SK-N-MC (cell line): ENCODE results near the gene CSTF1.

Experiments
- EZH2 ChIP-seq: fragments of 200-600 bp; sonication (generic); IDR thresholded peaks from one replicate; pipeline ENCODE4 v1.6.1; 2017; ENCODE audit warnings: antibody characterized with exemption
- POLR2AphosphoS5 ChIP-seq: IDR thresholded peaks from 2 replicates; pipeline ENCODE4 v1.6.1; 2012; ENCODE audit warnings: mild to moderate bottlenecking, low read depth, low read length, borderline replicate concordance

- TF ChIP-seq POLR2AphosphoS5 (no peak), EZH2 (no peak)
Measured at GRCh38 chr20:56369179-56369578, 23.3 kb upstream of the CSTF1 start.
